CD8-positive, alpha-beta memory T cell (primary cell): ENCODE measurements around the gene CLDN4. TPM values are rescaled to one million over a fixed set of nuclear protein-coding genes. Genes with fewer than 3 reads are reported as not detected.

Experiments
- CTCF ChIA-PET: fragments of 350-600 bp; sonication (Branson Sonifier 250); formaldehyde crosslinking; loops from one replicate; lab custom pipeline; 2021; ENCODE audit warnings: antibody characterized with exemption; lab: Charles Lee
- POLR2A ChIA-PET: fragments of 350-600 bp; sonication (Branson Sonifier 250); formaldehyde crosslinking; loops from one replicate; lab custom pipeline; 2021; ENCODE audit warnings: antibody characterized with exemption; lab: Charles Lee
- DNase-seq, 5 donors: peaks; one replicate each; pipeline versions ENCODE4 v3.0.0 to v3.0.0-alpha.2; 2020 to 2022; ENCODE audit warnings: mixed read lengths in 1 of 5
- H3K27ac ChIP-seq: one replicate; pipeline ENCODE4 v1.7.0; 2013; ENCODE audit warnings: low read depth, mild to moderate bottlenecking, low read length, moderate library complexity
- H3K27me3 ChIP-seq: 2 replicates; pipeline ENCODE4 v1.7.0; 2013; ENCODE audit warnings: low read length, mild to moderate bottlenecking; ENCODE audit not compliant: insufficient read depth, poor library complexity, severe bottlenecking
- H3K36me3 ChIP-seq: 2 replicates; pipeline ENCODE4 v1.7.0; 2013; ENCODE audit warnings: mild to moderate bottlenecking, low read length, moderate library complexity; ENCODE audit not compliant: insufficient read depth
- H3K4me1 ChIP-seq: 2 replicates; pipeline ENCODE4 v1.7.0; 2013; ENCODE audit warnings: mild to moderate bottlenecking, low read length, moderate library complexity; ENCODE audit not compliant: insufficient read depth
- H3K4me3 ChIP-seq: 2 replicates; pipeline ENCODE4 v1.7.0; 2013; ENCODE audit warnings: mild to moderate bottlenecking, low read length
- H3K9me3 ChIP-seq: 2 replicates; pipeline ENCODE4 v1.7.0; 2013; ENCODE audit warnings: mild to moderate bottlenecking, low read length
- H3K27ac Mint-ChIP-seq, 8 donors: one replicate each; pipeline ENCODE4 v1.8.0; 2020 to 2021; ENCODE audit warnings: mixed read lengths in 8 of 8, mild to moderate bottlenecking in 6 of 8, inconsistent platforms in 3 of 8, moderate library complexity in 3 of 8
- H3K27me3 Mint-ChIP-seq, 2 donors: one replicate each; pipeline ENCODE4 v1.8.0; 2020 to 2021; ENCODE audit warnings: mixed read lengths in 2 of 2, mild to moderate bottlenecking in 1 of 2, moderate library complexity in 1 of 2
- H3K36me3 Mint-ChIP-seq, 3 donors: one replicate each; pipeline ENCODE4 v1.8.0; 2020 to 2021; ENCODE audit warnings: mixed read lengths in 3 of 3, inconsistent platforms in 1 of 3, mild to moderate bottlenecking in 1 of 3
- H3K4me1 Mint-ChIP-seq, 3 donors: one replicate each; pipeline ENCODE4 v1.8.0; 2020 to 2021; ENCODE audit warnings: mixed read lengths in 3 of 3, inconsistent platforms in 1 of 3, mild to moderate bottlenecking in 1 of 3
- H3K4me3 Mint-ChIP-seq, 7 donors: one replicate each; pipeline ENCODE4 v1.8.0; 2020 to 2021; ENCODE audit warnings: mixed read lengths in 7 of 7, mild to moderate bottlenecking in 6 of 7, moderate library complexity in 4 of 7, inconsistent platforms in 2 of 7
- H3K9me3 Mint-ChIP-seq, 5 donors: one replicate each; pipeline ENCODE4 v1.8.0; 2020 to 2022; ENCODE audit warnings: mixed read lengths in 5 of 5, mild to moderate bottlenecking in 3 of 5, moderate library complexity in 2 of 5, inconsistent platforms in 1 of 5
- polyA plus RNA-seq: library from polyadenylated mRNA; unstranded; fragments of 300-500 nt; fragmentation: Illumina TruSeq; gene quantifications from one replicate; pipeline ENCODE4 v1.2.3, GENCODE V29; 2021
- total RNA-seq, 2 experiments: library from RNA; stranded (reverse); gene quantifications; one replicate each; pipeline ENCODE4 v1.2.3, GENCODE V29; 2021

Gene CLDN4
- total and polyA plus RNA-seq, 3 experiments from 2014 or later, result 0.15 TPM; not detected in 2

DNA sequence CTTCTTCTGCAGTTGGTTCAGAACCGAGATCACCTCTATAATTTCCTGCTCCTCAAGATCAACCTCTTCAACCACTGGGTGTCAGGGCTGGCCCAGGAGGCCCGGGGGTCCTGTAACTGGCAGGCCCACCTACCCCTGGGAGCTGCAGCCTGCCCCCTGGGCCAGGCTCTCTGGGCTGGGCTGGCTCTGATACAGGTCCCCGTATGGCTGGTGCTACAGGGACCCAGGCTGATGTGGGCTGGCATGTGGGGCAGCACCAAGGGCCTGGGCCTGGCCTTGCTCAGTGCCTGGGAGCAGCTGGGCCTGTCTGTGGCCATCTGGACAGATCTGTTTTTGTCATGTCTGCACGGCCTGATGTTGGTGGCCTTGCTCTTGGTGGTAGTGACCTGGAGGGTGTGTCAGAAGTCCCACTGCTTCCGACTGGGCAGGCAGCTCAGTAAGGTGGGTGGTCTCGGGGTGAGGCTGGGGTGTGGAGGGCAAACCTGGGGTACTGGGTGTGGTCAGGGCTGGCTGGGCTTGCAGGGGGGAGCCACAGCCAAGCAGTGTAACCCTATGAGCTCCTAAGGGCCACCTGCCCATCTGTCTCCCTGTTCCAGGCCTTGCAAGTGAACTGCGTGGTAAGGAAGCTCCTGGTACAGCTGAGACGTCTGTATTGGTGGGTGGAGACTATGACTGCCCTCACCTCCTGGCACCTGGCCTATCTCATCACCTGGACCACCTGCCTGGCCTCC, 34.4 kb downstream of the CLDN4 start:
- Mint-ChIP-seq H3K36me3 (no peaks in the 10 kb centered on the region), H3K4me1 (no peaks in the 10 kb centered on the region), H3K27me3 (peaks cover 0 to 3% of the 10 kb centered on the region in 2 donors), H3K9me3 (no peaks in the 10 kb centered on the region), H3K4me3 (no peak overlapping the region), H3K27ac (no peak overlapping the region)
- POLR2A ChIA-PET, result no interaction called here
- Histone ChIP-seq H3K27me3 (no peaks in the 10 kb centered on the region), H3K27ac (no peak overlapping the region), H3K4me3 (no peak overlapping the region), H3K36me3 (no peaks in the 10 kb centered on the region), H3K9me3 (no peaks in the 10 kb centered on the region), H3K4me1 (no peaks in the 10 kb centered on the region)
- CTCF ChIA-PET, result interaction anchor here (0.9 to 1.1 kb wide), 2 partner anchors 9 to 162 kb away, joined by 3 read pairs; no protein-coding TSS in a partner anchor
- DNase-seq, result no peak

- no peak overlapping the region for H3K27ac ChIP-seq
- ChIA-PET CTCF (no interaction called here), POLR2A (no interaction called here)
- no peak overlapping the region for H3K4me3 ChIP-seq
- H3K36me3 Mint-ChIP-seq, result no peaks in the 10 kb centered on the region
- no peaks in the 10 kb centered on the region for H3K36me3 ChIP-seq
- no peak overlapping the region for H3K4me3 Mint-ChIP-seq
- no peaks in the 10 kb centered on the region for H3K4me1 ChIP-seq
- no peak for DNase-seq
- no peaks in the 10 kb centered on the region for H3K27me3 ChIP-seq
- no peaks in the 10 kb centered on the region for H3K9me3 ChIP-seq
- no peaks in the 10 kb centered on the region for H3K4me1 Mint-ChIP-seq
- no peaks in the 10 kb centered on the region for H3K9me3 Mint-ChIP-seq
- no peak overlapping the region for H3K27ac Mint-ChIP-seq
- H3K27me3 Mint-ChIP-seq, result peaks cover 0 to 3% of the 10 kb centered on the region in 2 donors
Observed at GRCh38 chr7:73865738-73866445, 35.1 kb downstream of the CLDN4 start.

DNA sequence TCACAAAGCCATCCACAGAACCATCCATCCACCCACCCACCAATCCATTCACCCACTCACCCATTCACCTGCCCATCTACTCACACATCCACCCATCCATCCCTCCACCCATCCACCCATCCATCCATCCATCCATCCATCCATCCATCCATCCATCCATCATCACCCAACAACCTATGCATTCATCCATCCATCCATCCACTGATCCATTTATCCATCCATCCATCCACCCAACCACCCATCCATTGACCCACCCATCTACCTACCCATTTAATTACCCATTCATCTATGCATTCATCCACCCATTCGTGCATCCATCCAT, 35.6 kb downstream of the CLDN4 start:
- H3K9me3 Mint-ChIP-seq, result no peaks in the 10 kb centered on the region

GRCh38 chr7:73869011-73869798, 38.4 kb downstream of the CLDN4 start:
- H3K4me1 ChIP-seq, result no peaks in the 10 kb centered on the region
- no peaks in the 10 kb centered on the region for H3K4me1 Mint-ChIP-seq
- H3K27me3 ChIP-seq, result no peaks in the 10 kb centered on the region
- no peaks in the 10 kb centered on the region for H3K36me3 Mint-ChIP-seq
- H3K27ac ChIP-seq, result no peak overlapping the region
- no peak for DNase-seq
- CTCF ChIA-PET, result no interaction called here
- no peaks in the 10 kb centered on the region for H3K27me3 Mint-ChIP-seq
- no peaks in the 10 kb centered on the region for H3K36me3 ChIP-seq
- POLR2A ChIA-PET, result no interaction called here
- no peak overlapping the region for H3K4me3 ChIP-seq
- H3K9me3 ChIP-seq, result no peaks in the 10 kb centered on the region
- no peak overlapping the region for H3K27ac Mint-ChIP-seq
- H3K4me3 Mint-ChIP-seq, result no peak overlapping the region
- H3K9me3 Mint-ChIP-seq, result no peaks in the 10 kb centered on the region

More for the DNA sequence above, 35.6 kb downstream of the CLDN4 start:
- H3K4me3 ChIP-seq, result no peak overlapping the region
- CTCF ChIA-PET, result no interaction called here
- no peaks in the 10 kb centered on the region for H3K36me3 ChIP-seq
- Mint-ChIP-seq H3K4me3 (no peak overlapping the region), H3K27ac (no peak overlapping the region), H3K4me1 (no peaks in the 10 kb centered on the region), H3K36me3 (no peaks in the 10 kb centered on the region), H3K27me3 (peaks cover 0 to 3% of the 10 kb centered on the region in 2 donors)
- no peak for DNase-seq
- no peaks in the 10 kb centered on the region for H3K4me1 ChIP-seq
- H3K27ac ChIP-seq, result no peak overlapping the region
- no peaks in the 10 kb centered on the region for H3K9me3 ChIP-seq
- H3K27me3 ChIP-seq, result no peaks in the 10 kb centered on the region
- POLR2A ChIA-PET, result no interaction called here

DNA sequence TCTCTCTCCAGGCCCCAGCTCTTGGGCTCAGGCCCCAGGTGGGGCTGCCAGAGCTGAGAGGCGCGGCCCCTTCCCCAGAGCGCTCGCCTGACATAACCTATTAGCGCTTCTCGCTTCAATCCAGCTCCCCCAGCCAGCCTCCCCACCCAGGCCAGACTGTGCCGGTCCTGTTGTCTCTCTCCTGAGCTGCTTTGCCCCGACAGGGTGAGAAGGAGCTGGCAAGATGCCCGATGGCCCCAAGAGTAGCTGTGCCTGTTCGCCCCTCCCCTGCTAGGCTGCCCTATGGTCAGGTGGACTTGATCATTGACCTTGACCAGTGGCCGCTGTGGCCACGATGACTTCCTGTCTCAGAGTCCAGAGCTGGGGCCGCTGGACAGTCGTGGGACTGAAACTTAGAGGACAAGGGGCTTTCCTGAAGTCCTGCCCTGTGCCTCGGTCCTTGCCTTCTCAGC, 39.3 kb downstream of the CLDN4 start:
- H3K36me3 ChIP-seq, result no peaks in the 10 kb centered on the region
- H3K27me3 Mint-ChIP-seq, result peaks cover 0 to 1% of the 10 kb centered on the region in 2 donors
- H3K4me1 Mint-ChIP-seq, result no peaks in the 10 kb centered on the region
- no peak for DNase-seq
- H3K27me3 ChIP-seq, result no peaks in the 10 kb centered on the region
- H3K36me3 Mint-ChIP-seq, result no peaks in the 10 kb centered on the region
- POLR2A ChIA-PET, result no interaction called here
- no peak overlapping the region for H3K4me3 Mint-ChIP-seq
- CTCF ChIA-PET, result no interaction called here
- no peak overlapping the region for H3K27ac Mint-ChIP-seq
- no peaks in the 10 kb centered on the region for H3K9me3 ChIP-seq
- no peak overlapping the region for H3K27ac ChIP-seq
- H3K9me3 Mint-ChIP-seq, result no peaks in the 10 kb centered on the region
- no peak overlapping the region for H3K4me3 ChIP-seq
- H3K4me1 ChIP-seq, result no peaks in the 10 kb centered on the region

DNA sequence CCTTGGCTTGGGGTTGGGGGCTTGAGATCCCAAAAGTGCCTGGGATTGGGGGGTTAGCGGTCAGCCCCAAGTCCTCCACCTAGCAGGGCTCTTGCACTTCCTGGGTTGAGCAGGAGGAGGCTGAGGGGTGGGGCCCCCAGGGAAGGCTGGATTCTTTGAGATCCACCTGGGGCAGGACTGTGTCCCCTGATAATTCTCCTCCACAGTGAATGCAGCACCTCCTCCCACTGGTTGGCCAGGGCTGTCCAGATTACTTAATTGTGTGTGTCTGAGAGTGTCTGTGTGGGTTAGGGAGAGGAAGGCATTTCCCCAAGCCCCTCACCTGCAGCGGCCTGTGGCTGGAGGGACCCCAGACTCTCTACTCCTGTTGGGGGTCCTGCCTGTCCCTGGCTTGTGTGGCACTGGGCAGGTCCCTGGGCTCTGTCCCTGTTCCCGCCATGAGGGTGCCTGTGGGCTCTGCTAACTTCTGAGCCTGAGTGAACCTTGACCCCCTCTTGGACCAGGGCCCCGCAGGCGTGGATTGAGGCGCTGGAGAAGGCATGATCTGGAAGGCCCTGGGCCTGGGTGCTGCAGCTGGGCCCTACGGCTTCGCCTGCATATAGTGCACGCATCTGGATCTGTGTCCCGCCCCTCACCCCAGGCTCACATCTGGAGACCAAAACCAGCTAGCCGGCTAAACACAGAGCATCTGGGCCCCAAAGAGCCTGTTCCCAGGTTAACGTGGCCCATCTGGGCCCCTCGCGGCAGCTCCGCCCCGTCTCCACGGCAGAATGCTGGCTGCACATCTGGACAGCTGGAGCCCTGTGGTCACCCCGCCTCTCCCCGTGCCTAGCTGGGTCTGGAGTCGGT, 40.6 kb downstream of the CLDN4 start:
- Histone ChIP-seq H3K27ac (no peak overlapping the region), H3K4me1 (no peaks in the 10 kb centered on the region), H3K27me3 (no peaks in the 10 kb centered on the region), H3K9me3 (no peaks in the 10 kb centered on the region), H3K36me3 (no peaks in the 10 kb centered on the region), H3K4me3 (no peak overlapping the region)
- Mint-ChIP-seq H3K27ac (no peak overlapping the region), H3K27me3 (peaks cover 1 to 2% of the 10 kb centered on the region in 2 donors), H3K4me3 (no peak overlapping the region), H3K36me3 (no peaks in the 10 kb centered on the region), H3K4me1 (no peaks in the 10 kb centered on the region), H3K9me3 (no peaks in the 10 kb centered on the region)
- ChIA-PET POLR2A (no interaction called here), CTCF (no interaction called here)
- no peak for DNase-seq

- CTCF ChIA-PET, result no interaction called here
Observed at GRCh38 chr7:73872056-73872908, 41.5 kb downstream of the CLDN4 start.

More at GRCh38 chr7:73872056-73872908, 41.5 kb downstream of the CLDN4 start:
- Mint-ChIP-seq H3K9me3 (no peaks in the 10 kb centered on the region), H3K27ac (no peak overlapping the region), H3K4me3 (no peak overlapping the region), H3K4me1 (no peaks in the 10 kb centered on the region), H3K27me3 (peaks cover 1 to 4% of the 10 kb centered on the region in 2 donors), H3K36me3 (no peaks in the 10 kb centered on the region)
- H3K4me3 ChIP-seq, result no peak overlapping the region
- no peaks in the 10 kb centered on the region for H3K9me3 ChIP-seq
- no peaks in the 10 kb centered on the region for H3K36me3 ChIP-seq
- H3K27ac ChIP-seq, result no peak overlapping the region
- H3K27me3 ChIP-seq, result no peaks in the 10 kb centered on the region
- no peaks in the 10 kb centered on the region for H3K4me1 ChIP-seq
- DNase-seq, result no peak
- POLR2A ChIA-PET, result no interaction called here
